Glomerular visceral epithelial cell (primary cell): Measurements from ENCODE around the gene BMP7.
A peak's percentile ranks its signal among the peaks of the same experiment; 100 is the strongest.
"Not testable (repeated sequence)": the region's sequence is repeated elsewhere in the genome, so short reads cannot be mapped to it uniquely, and the experiment has no call there.

Source experiments
- DNase-seq: peaks from one replicate; pipeline ENCODE4 v3.0.0-alpha.2; 2016; ENCODE audit errors: extremely low spot score

BMP7 gene

DNA sequence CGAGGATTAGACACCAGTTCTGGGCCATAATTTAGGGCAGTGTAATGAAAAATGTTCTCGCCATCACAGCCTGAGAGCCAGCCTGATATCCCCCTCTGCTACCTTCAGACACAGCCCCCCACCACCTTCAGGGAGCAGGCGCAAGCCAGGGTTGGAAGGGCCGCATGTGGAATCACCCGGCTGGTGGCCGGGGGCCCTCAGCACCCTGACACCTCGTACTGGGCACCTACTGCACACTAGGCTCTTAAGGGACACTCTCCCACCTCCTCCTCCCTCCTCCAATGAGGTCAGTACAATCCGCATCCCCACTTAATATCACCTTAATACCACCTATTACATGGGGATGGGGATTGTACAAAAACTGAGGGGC is 55.5 kb downstream of the BMP7 start:
- no peak for DNase-seq

DNA sequence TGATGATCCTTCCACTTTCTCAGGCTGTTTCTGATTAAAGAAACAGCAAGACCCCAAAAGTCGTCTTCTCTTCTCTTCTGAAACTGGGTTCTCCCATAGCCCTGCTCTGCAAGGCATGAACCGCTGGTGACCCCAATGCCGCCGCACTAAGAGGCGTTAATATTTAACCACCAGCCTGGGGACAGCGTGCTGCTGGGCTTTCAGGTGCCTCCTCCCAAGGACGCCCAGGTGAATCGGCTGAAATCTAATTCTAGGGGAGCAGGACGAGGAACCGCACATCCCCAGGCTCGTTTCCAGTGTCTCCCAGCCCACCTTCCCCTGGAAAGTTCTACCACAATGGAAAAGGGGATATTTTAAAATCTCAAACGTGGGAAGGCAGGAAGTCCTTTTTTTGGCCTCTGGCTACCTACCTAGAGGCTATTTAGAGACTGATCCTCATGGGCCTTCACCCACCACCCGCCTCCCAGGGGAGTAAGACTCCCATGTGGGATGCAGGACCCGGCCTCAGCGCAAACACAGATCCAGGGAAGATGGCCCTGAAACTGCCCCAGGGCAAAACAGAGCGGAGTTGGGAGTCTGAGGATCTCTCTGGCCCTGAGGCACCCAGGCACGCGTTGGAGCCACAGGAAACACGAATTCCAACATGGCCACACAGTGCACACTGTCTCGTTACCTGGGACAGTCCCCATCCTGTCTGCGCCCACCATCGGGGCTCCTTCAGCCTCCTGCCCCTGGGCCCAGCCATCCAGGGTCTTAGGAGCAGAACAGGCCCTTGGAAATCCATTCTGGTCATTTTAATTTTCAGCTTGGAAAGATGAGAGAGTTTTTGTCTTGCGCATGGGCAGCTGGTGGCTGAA is 56.2 kb downstream of the BMP7 start:
- no peak for DNase-seq

DNA sequence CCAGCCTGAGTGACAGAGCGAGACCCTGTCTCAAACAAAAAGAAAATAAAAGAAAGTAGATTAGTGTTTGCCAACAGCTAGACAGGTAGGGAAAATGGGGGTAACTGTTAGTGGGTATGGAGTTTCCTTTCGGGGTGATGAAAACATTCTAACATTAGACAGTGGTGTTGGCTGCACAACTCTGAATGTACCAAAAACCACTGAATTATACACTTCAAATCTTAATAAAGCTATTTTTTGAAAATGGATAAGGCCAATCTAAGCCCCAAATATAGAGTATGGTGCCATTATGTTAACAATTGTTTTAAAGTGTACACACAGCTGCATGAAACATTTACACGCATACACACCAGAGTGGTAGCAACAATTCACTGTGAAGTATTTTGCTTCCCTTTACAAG is 57.0 kb downstream of the BMP7 start:
- DNase-seq = no peak

DNA sequence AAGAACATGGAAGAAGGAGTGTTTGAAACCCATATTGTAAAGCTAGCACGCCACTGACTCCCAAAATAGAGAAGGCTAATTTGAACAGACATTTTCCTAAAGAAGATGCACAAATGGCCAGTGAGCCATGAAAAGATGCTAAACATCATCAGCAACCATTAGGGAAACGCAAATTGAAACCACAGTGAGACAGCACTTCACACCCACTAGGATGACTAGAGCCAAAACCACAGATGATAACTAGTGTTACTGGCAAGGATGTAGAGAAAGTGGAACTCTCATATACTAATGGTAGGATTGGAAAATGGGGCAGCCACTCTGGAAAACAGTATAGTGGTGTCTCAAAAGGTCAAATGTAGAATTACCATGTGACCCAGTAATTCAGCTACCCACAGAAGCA is 58.2 kb downstream of the BMP7 start:
- DNase-seq = no peak

DNA sequence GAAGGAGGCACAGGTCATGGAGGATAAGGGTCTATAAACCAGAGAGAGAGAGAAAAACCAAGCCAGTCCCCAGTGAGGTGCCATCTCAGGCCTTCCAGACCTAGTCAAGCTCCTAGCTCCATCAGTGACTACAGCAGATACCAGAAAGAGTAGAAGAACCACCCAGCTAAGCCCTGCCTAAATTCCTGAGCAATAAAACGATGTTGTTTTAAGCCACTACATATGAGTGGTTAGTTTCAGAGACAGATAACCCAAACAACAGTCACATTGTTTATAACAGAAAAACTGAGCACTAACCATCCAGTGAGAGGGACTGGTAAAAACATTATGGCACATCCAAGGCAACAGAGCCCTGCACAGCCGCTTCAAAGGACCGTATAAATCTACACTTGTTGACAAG is 59.2 kb downstream of the BMP7 start:
- DNase-seq = no peak

DNA sequence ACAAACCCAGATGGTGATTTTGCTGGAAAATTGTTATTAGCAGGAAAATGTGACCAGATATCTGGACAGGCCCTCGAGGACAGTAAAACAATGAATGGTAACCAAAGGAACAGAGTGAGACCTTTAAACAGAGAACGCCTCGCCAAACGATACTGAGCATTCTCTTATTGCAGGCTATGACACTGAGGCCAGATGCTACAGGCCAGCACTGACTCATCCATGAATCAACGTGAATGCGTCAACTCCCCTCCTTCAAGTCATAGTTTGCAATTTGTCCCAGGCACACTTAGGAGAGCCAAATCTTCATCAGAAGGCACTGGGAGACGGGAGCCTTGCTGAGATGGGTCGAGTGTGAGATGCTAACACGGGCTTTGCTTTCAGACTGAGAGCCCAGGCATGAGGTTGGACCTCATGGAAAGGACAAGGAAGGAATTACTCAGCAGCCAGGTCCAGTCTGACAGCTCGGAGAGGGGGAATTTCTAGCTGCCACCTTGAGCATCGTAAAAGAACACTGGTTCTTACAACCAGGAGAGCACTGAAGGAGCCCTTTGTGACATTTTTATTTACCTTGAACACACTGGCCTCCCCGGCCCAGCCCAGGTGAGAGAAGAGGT is 60.7 kb downstream of the BMP7 start:
- DNase-seq = peak; percentile 26

DNA sequence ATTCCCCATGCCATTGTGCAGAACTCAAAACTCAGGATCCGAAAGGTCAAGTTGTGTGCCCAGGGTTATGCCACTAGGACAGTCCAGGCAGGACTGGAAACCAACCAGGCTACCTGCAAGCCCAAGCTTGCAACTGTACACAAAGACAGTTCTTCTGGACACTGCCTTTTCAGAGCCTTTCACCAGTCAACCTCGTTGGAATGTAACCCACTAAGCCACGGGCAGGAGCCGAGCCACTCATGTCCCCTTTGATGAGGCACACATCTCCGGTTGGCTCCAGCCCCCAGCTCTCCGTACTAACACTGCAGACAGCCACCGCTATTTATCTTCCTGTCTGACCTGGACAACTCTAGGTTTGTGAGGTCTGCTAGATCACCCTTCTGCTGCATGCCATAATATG is 62.5 kb downstream of the BMP7 start:
- no peak for DNase-seq

DNA sequence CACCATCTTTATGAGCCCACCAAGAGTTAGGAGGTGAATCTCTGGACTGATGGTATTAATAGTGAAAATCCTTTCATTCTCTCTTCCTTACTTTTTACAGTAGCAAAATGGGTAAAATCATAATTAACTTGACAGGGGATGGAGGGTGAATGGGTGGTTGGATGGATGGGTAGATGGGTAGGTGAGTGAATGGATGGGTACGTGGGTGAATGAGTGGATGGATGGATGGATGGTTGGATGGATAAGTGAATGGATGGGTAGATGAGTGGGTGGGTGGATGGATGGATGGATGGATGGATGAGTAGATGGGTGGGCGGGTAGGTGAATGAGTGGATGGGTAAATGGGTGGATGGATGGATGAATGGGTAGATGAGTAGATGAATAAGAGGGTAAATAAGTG is 63.2 kb downstream of the BMP7 start:
- no peak for DNase-seq

DNA sequence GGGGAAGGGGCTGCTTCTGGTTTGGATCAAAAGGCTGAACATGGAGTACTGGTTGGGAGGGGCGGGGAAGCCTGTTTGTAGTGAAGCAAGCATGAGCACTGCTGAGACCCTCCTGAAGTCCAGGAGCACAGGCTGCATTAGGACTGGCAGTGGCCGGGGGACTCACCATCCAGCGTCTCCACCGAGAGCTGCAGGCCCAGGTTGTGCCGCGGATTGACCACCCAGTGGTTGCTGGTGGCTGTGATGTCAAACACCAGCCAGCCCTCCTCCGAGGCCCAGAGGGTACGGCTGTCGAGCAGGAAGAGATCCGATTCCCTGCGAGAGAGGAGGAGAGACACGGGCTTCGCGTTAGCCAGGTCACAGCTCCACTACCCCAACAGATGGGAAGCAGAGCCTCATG is 64.1 kb downstream of the BMP7 start:
- DNase-seq = no peak

DNA sequence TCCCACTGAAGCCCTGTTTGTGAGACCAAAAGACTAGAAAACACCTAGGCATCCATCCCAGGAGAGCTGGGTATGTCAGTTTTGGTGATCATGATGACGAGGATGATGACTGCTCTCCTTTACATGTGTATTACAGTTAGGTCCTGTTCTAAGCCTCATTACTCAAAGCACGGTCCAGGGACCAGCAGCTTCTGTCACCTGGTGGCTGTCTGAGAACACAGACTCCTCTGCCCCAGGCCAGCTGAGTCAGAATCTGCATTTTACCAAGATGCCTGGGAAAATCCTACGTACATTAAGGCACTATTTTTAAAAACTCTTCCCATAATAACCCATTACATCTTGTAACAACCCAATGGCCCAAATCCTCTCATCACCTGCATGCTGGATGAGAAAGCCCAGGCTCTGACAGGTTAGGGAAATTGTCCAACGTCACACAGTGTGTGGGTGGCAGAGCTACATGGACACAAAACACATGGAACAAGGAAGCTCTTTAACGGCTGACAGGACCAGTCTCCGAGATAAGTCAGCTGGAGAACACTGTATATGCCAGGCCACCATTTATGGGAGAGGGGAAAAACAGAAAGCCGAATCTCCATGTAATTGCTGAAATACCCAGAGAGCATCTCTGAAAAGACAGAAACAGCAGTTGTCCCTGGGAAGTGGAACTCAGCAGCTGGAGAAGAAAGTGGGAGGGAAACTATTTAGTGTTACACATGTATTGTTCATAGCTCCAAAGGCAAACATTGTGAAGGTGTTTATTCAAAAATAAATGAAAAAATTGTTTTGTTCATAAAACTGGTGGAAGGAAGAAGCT is 65.4 kb downstream of the BMP7 start:
- DNase-seq = no peak

DNA sequence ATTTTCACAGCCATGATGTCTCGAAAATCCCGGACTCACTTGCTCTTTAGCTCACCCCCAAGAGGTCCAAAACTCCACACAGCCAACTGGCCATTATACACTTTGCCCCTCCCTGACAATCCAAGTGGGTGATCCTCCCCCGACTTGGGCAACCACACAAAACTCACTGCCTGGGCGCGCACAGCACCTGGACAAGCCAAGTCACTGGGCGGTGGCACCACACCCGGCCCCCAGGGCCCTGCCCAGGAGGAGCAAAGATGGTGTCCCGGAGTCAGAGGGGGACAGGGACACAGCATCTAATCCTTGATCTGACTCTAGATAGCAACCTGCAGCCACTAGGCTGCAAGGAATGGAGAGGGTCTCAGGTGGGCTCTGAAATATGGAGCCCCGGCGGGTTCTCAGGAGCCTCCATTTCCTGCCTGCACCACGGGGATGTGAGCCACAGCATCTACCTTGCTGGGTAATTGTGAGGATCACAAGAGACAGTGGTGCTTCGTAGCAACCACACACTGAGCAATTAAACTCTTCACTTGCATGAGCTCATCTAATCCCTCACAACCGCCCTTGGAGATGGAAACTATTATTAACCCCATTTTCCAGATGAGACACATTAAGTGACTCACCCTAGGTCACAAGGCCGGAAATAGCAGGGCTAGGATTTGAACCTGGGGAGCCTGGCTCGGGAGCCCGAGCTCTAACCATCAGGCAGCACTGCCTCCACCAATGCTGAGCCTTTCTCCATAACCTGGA is 66.6 kb downstream of the BMP7 start:
- no peak for DNase-seq

DNA sequence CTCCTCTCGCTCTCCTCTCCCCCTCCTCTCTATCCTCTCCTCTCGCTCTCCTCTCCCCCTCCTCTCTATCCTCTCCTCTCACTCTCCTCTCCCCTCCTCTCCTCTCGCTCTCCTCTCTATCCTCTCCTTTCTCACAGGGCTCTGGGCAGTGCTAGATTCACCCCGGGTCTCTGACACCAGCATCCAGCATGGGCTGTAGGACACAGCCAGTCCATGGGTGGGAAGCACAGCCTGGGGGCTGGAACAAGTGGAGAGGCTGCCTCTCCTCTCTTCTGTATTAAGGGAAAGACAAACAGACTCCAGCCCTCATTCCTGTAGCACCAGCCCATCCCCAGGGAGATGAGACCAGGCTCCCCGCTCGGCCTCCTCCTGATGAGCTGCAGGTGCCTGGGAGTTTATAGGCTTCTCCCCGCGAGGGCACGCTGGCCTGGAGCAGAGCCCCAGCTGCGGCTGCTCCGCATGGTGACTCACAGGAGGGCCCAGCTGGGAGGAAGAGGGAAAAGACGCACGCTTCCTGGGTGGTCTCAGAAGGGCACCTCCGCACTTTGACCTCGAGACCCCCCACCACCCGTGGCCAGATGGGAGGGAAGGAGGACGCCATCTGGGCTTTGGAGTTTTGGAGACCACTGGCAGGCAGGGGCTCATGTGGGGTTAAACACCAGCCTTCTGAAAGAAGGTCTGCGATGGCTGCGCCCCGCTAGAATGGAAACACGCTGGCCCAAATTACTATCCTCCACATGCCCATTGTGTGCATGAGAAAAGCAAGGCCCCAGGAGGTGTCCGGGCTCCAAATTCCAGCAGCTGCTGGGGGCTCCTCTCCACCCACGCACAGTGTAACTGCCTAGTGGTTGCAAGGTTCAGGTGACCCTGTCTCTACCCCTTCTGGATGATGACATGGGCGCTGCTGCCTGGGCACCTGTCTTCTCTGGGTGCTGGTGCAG is 68.0 kb downstream of the BMP7 start:
- DNase-seq = no peak

DNA sequence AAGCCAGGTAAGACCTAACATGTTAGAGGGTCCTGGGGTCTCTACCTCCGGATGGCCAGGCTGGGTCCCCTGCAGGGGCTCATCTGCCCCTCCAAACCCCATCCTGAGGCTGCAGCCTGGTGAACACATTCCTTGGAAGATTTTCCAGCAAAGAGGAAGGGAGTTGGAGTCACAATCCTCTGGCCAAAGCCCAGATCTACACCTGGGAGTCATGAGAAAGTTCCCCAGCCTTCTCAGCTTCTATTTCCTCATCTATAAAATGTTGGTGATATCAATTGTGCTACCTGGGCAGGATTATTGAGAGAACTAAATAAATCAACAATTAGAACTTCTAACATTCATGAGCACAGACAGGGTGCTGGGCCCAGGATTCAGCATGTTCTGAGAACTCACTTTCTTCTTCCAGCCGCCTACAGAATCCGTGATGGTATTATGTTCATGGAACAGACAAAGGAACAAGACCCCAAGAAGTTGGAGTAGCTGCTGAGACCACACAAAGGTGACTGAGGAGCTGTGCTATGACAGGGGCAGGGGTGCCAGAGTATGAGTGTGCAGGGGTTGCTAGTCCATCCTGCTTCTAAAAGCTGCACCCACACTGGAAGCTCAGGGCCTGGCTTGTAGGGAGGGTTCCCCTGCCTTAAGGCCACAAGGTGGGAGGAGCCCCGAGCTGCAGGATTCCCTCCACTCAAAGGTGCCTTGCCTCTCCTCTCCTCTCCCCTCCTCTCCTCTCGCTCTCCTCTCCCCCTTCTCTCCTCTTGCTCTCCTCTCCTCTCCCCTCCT is 68.9 kb downstream of the BMP7 start:
- DNase-seq = no peak

DNA sequence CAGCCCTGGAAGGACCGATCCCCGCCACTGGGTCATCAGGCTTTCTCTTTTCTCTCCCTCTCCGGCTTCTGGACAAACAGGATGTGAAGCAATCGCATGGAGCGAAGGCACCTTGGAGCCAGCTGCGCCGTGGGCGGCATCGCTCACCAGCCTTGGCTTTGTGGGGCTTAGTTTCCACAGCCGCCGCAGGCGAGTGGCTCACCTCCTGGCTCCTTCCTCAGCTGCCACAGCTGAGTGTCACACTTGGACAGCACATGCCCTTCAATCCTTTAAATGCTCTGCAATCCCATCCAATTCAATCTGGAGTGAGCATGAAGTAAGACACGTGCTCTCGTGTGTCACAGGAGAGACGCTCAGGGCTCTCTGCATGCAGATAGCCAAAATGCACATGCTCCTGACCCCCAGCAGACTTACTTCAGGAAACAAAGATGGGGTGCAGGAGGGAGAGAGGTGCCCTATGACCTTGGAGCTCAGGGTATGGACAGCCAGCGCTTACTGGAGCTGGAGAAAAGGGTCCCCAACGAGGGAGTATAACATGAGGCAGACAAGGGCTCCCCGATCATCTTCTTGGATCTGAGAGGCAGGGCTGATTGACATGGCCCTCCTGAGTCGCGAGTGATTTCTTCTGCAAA is 70.9 kb downstream of the BMP7 start:
- DNase-seq = no peak

DNA sequence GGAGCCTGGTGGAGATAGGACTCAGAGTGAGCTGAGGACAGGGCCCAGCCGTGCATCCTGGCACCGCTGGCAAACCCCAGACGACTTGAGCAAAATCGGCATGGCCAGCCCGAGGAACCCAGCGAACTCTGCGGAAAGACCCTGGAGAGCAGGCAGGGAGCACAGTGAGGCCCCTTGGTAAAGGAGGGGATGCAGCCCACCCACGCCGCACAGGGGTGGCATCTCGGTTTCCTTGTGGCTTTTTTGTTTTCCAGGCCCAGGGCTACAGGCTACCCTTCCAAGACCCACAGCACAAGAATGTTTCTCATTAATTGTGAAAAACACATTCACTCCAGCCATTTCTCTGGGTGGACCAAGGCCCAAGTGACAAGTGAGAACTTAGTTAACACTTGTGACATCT is 71.4 kb downstream of the BMP7 start:
- no peak for DNase-seq

DNA sequence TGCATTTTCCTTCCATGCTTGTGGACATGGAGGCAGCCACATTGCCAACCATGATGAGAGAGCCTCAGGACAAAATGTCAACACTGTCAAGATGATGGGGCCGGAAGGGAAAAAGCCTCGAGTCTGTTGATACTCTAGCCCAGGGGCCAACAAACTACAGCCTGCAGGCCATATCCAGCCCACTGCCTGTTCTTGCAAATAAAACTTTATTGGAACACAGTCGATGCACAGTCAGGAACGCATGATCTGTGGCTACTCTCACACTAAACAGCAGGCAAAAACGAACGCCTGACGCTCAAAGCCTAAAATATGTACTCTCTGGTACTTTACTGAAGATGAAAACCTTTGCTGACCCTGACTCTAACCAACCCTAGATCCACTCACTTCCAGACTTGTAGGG is 72.3 kb downstream of the BMP7 start:
- DNase-seq = no peak

DNA sequence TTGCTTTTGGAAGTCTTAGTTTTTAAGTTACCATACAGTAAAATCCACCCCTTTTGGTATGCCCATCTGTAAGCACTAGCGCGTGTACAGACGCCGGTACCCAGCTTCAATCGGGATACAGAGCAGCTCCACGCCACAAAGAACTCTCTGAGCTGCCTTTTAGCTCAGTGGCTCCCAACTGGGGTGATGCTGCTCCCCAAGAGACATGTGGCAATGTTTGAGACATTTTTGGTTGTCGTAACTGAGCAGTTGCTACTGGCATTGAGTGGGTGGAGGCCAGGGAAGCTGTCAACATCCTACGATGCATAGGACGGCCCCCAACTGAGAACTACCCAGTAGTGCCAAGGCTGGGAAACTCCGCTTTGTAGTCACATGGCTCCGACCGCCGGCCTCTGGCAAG is 73.3 kb downstream of the BMP7 start:
- no peak for DNase-seq

DNA sequence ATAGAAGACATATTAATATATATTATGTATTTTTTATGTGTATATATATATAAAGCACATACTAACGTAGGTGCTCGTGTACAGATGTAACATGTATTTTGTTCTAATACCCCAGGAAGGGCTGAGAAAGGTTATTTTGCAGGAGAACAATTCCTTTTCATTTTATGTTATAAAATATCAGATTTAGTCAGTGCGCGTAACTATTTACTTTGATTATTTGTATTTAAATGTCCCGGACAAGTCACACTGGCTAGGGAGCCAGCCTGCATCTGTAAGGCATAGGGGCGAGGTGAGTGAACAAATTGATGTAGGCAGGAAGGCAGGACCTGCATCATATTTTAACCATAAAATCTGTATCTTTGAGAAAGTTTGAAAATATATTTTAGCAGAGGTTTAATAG is 74.1 kb downstream of the BMP7 start:
- no peak for DNase-seq

DNA sequence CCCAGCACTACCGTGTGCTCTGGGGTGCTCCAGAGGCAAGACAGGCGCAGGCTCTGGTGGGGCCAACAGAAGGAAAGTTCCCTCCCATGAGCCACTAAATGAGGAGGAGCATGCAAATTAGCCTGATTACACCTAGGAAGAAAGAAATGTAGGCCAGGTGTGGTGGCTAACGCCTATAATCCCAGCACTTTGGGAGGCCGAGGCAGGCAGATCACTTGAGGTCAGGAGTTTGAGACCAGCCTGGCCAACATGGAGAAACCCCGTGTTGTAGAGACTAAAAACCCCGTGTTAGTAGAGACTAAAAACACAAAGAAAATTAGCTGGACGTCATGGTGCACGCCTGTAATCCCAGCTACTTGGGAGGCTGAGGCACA is 75.2 kb downstream of the BMP7 start:
- not testable (repeated sequence) for DNase-seq
